ENCODE data around the gene CDH4.

Gene CDH4

GRCh38 chr20:61640131-61640870 is 388.2 kb downstream of the CDH4 start:
- DNase-seq, result no peak
- no peak for TF ChIP-seq GATA1 (IDR thresholded peaks at IDR 0.05; ENCODE audit: low read depth, low read length)
- no peak for TF ChIP-seq POLR2A (IDR thresholded peaks at IDR 0.05; ENCODE audit: low read length)

GRCh38 chr20:61640871-61641245 is 388.8 kb downstream of the CDH4 start:
- TF ChIP-seq GATA1 (IDR thresholded peaks at IDR 0.05; ENCODE audit: low read depth, low read length) (no peak), POLR2A (IDR thresholded peaks at IDR 0.05; ENCODE audit: low read length) (no peak)
- DNase-seq, result no peak

DNA sequence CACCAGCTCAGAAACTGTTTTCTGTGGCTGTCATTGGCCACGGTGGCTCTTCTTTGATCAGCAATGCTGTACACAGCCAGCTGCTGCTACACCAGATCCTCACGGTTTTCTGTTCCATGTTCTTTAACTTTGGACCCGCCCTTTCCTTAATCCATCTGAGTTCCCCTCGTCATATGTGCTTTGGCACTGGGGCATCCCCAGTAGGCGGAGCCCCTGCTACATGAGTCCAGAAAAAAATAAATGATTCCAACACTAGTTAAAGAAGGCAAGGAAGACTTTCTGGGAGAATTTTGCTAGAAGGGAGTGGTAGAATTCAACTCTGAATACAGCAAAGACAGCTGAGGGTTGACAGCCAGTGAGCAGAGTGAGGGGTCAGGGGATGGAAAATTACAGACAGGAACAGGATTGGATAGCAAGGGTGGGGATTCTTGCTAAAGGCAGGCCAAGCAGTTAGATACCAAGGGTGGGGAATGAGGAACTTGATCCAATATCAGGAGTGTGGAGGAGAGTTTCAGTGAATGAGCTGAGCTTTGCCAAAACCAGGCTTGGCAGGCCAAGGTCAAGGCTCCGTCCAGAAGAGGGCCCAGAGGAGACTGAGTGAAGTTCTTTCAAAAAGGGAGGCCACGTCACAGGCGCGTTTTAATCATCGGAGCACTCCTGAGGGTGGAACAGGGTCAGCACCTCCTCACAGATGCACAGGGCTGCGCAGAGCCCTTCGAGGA is 391.8 kb downstream of the CDH4 start:
- no peak for TF ChIP-seq POLR2A (IDR thresholded peaks at IDR 0.05; ENCODE audit: low read length)
- TF ChIP-seq GATA1 (IDR thresholded peaks at IDR 0.05; ENCODE audit: low read depth, low read length), result no peak
- DNase-seq, result no peak

DNA sequence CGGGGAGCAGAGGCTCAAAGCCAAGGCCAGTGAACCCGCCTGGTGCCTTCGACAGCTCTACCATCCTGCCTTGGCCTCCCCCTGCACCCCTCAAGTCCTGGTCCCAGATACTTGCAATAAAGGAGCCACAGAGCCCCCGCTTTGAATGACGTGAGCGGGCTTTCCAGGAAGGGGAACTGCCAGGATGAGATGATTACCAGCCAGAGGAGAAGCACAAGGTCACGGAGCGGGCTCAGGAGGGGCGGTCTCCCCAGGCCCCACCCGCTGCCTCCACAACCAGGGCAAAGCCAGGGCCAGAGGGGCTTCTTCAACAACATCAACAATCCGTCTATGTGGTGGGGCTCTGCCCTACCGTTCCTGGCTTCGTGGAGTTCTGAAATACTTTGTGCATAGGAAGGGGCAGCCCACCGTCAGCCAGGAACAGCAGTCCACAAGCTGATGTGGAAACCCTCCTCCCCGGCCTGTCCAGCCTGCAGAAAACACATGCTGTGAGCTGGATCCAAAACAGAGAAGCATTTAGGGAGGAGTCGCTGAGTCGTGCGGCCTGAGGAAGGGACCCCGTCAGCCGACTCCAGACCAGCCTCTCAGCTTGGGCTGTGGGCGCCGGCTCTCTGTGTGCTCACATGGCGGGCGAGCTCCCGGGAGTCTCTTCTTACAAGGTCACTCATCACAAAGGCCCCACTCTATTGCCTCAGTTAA is 392.5 kb downstream of the CDH4 start:
- TF ChIP-seq GATA1 (IDR thresholded peaks at IDR 0.05; ENCODE audit: low read depth, low read length) (no peak), POLR2A (IDR thresholded peaks at IDR 0.05; ENCODE audit: low read length) (no peak)
- DNase-seq, result no peak

DNA sequence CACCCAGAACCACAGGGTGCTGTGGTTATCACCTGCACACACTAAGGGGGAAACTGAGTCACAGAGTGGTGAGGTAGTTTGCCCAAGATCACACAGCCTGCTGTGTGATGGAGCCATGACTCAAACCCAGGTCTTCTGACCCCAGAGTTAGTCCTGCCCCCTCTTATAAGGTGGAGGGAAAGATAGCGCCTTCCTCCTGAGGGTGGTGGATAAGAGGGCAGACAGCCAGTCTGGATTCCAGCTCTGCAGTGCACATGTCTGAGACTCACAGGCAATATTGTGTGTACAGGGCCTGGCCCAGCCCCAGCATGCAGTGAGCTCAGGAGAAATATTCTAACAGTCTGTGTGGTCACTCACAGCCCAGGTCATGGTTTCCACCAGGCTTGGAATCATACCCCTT is 393.7 kb downstream of the CDH4 start:
- no peak for DNase-seq
- no peak for TF ChIP-seq POLR2A (IDR thresholded peaks at IDR 0.05; ENCODE audit: low read length)
- no peak for TF ChIP-seq GATA1 (IDR thresholded peaks at IDR 0.05; ENCODE audit: low read depth, low read length)

DNA sequence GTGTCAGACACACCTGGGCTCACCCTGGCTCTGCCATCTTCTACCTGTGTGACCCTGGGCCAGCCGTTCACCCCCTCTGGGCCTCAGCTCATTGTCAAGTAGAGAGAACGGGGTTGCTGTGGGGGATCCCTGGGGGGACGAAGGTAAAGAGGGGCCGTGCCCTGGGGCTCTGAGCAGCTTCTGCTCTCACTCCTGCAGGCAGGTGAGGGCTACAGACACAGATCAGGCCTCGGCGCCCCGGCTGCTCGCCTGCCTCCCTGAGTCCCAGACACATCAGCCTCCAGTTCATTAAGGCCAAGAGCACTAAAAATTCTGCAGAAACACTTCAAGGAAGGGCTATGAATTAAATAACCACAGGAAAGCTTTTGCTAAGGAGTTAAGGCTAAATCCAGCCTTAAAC is 394.4 kb downstream of the CDH4 start:
- no peak for DNase-seq
- TF ChIP-seq POLR2A (IDR thresholded peaks at IDR 0.05; ENCODE audit: low read length) (no peak), GATA1 (IDR thresholded peaks at IDR 0.05; ENCODE audit: low read depth, low read length) (no peak)

DNA sequence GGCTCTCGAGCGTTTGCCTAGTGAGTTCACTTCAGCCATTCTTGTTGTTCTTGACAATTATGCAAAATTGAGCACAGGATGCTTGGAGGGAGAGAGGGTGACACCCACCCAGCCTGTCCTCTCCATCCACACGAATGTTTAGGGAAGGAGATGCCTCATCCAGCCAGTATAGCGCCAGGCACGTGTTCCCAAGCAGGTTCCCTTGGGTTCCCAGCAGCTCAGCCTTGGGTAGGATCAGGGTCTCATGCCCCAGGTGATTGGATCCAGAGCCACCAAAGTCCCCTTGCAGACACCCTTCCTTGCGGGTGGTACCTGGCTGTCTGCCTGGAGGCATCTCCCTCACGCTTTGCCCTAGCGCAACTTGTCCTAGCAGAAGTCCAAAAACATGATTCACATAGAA is 394.9 kb downstream of the CDH4 start:
- TF ChIP-seq GATA1 (IDR thresholded peaks at IDR 0.05; ENCODE audit: low read depth, low read length) (no peak), POLR2A (IDR thresholded peaks at IDR 0.05; ENCODE audit: low read length) (no peak)
- no peak for DNase-seq

GRCh38 chr20:61647702-61648101 is 395.6 kb downstream of the CDH4 start:
- DNase-seq, result no peak
- TF ChIP-seq POLR2A (IDR thresholded peaks at IDR 0.05; ENCODE audit: low read length), result no peak

DNA sequence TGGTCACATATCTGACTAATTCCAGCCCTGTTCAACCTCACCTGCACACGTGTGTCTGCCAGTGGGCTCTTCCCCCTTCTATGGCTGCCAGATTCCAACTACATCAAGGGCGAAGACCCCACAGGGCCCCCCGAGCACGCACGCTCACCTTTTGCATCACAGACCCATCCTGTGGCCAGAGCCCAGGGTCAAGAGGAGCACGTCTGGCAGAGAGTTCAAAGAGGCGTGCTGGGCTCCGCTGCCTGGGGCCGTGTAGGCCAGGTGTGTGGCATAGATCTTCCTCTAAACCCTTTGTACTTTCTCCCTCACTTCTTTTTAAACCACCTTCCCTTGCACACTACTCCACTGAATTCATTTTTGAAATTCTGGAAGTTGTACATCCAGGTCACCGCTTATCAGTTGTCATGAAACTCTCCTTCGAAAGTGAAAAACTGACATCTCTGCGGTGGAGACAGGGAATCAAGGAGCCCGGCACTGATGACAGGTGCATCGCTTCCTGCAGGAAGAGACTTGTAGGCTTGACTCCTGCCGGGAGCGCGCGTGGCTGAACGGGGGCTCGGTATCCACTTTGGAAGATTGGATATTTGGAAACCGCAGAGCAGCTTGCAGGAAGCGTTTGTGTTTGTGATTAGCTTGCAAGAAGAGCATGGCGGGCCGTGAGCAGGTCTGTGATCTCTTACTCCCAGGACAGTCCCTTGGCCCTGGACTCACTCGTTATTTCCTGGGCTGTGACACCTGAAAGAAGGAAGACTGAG is 397.2 kb downstream of the CDH4 start:
- no peak for TF ChIP-seq POLR2A (IDR thresholded peaks at IDR 0.05; ENCODE audit: low read length)
- no peak for TF ChIP-seq GATA1 (IDR thresholded peaks at IDR 0.05; ENCODE audit: low read depth, low read length)
- DNase-seq, result no peak

DNA sequence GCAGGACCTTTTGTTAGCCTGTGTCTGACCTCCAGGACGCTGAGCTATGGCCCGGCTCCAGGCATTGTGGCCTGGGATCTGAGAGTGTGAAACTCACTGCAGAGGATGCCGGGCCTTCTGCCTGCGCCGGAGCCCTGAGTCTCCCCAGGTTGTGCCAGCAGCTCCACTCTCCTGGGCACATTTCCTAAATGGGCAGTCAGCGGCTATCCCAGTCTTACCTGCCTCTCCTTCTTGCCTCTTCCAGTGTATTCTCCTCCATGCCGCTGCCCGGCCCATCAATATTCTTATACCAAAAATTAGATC is 397.8 kb downstream of the CDH4 start:
- TF ChIP-seq POLR2A (IDR thresholded peaks at IDR 0.05; ENCODE audit: low read length), result no peak
- TF ChIP-seq GATA1 (IDR thresholded peaks at IDR 0.05; ENCODE audit: low read depth, low read length), result no peak

GRCh38 chr20:61650912-61651733 is 399.1 kb downstream of the CDH4 start:
- no peak for TF ChIP-seq GATA1 (IDR thresholded peaks at IDR 0.05; ENCODE audit: low read depth, low read length)
- TF ChIP-seq POLR2A (IDR thresholded peaks at IDR 0.05; ENCODE audit: low read length), result no peak
- DNase-seq, result no peak

More for the DNA sequence above, 397.8 kb downstream of the CDH4 start:
- no peak for DNase-seq

DNA sequence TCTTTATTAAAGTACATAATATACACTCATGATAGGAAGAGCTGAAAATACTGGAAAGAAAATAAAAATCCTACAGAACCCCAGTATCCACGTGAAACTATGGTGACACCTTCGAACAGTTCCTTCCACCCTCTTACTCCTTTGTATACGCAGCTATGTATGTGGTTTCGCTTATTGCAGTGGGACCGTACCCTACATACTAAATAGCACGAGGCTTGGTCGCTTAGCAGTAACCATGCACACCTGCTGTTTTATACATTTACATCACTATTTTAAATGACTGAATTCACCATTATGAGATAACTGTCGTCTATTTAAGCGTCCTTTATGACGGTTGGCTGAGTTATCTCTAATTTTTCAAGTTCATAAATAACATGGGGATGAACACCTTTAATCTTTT is 400.1 kb downstream of the CDH4 start:
- no peak for TF ChIP-seq GATA1 (IDR thresholded peaks at IDR 0.05; ENCODE audit: low read depth, low read length)
- no peak for TF ChIP-seq POLR2A (IDR thresholded peaks at IDR 0.05; ENCODE audit: low read length)
- no peak for DNase-seq

DNA sequence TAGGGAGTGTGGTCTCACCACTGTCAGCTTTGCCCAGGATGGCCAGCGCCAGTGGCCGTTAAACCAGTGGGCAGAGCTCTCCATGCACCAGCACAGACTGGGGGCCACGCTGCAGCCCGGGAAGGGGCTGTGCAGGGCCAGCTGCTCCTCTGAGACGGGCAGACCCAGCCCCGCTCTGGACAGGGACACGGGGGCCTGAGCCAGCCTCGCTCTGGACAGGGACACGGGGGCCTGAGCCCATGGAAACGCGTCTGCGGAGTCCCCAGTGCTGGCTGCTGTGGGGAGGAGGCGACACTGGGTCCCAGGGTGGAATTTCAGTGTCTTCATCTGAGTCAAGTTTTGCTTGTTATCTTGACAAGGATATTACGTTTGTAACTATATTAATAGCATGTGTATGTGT is 402.7 kb downstream of the CDH4 start:
- DNase-seq, result no peak
- TF ChIP-seq GATA1 (IDR thresholded peaks at IDR 0.05; ENCODE audit: low read depth, low read length) (no peak), POLR2A (IDR thresholded peaks at IDR 0.05; ENCODE audit: low read length) (no peak)
